ENCODE measurements around the gene BRD7. TPM values are rescaled to one million over a fixed set of nuclear protein-coding genes. Genes with fewer than 3 reads are reported as not detected.

Gene BRD7
- total and polyA plus RNA-seq, 2 of the 13 experiments (the other 11 are each of a cell fraction or from before 2014, with no cell fraction given): 82.3 to 149 TPM

- no peak overlapping the region for H3K27ac ChIP-seq (ENCODE audit: extremely low read length, insufficient read depth, low read length)
- in situ Hi-C loops (cut with HindIII; ENCODE audit: extremely low pct_ligation_motif_present, low pct_unique_long_range_greater_than_20kb): no loop called here
- no peak overlapping the region for H2AFZ ChIP-seq (ENCODE audit: low read length)
- POLR2A ChIA-PET: no interaction called here
- FAIRE-seq (no peak), ATAC-seq (no peak), DNase-seq (ENCODE audit: low spot score) (no peak)
- peaks cover 25% of the 10 kb centered on the region for H3K9me3 ChIP-seq (ENCODE audit: low read length)
- H3K4me3 ChIP-seq (replicated peaks in 1 of 3; ENCODE audit: insufficient read depth in 1 of 3, low read depth in 2 of 3, low read length in 3 of 3): no peak overlapping the region
- H3K27me3 ChIP-seq (ENCODE audit: control insufficient read depth in 1 of 2, insufficient read depth in 2 of 2, low read length in 2 of 2): no peaks in the 10 kb centered on the region; a peak in 1 of 5 replicates
- no peak overlapping the region for H3K4me2 ChIP-seq (ENCODE audit: low read depth, low read length)
- CTCF ChIA-PET (ENCODE audit: low intra/inter-chr PET ratio, low total read pairs): no interaction called here
- TF ChIP-seq SATB2 (CRISPR knock-in tag; IDR thresholded peaks at IDR 0.05): no peak
- peak; percentile 87 for TF ChIP-seq PCBP2 (optimal IDR thresholded peaks at IDR 0.05; ENCODE audit: low read depth, low read length, poor library complexity, severe bottlenecking)
- TF ChIP-seq ATF3 (CRISPR knock-in tag; IDR thresholded peaks at IDR 0.05): no peak
- peak; percentile 40 for TF ChIP-seq HNRNPK (IDR thresholded peaks at IDR 0.05; ENCODE audit: low read depth, low read length, poor library complexity, severe bottlenecking)
- H3K9ac ChIP-seq (ENCODE audit: insufficient read depth, low read depth, low read length): no peak overlapping the region
- no TSS peak for BruUV-seq (replicated peaks)
- no peaks in the 10 kb centered on the region for H3K36me3 ChIP-seq (replicated peaks in 1 of 2; ENCODE audit: control insufficient read depth in 1 of 2, insufficient read depth in 2 of 2, low read length in 2 of 2)
- no peaks in the 10 kb centered on the region for H4K20me1 ChIP-seq (ENCODE audit: insufficient read depth, low read length)
- intact Hi-C loops (cut with micrococcal nuclease; ENCODE audit: unreplicated experiment): no loop called here
- H3K79me2 ChIP-seq (ENCODE audit: insufficient read depth, low read length): no peaks in the 10 kb centered on the region
- H3K4me1 ChIP-seq (ENCODE audit: insufficient read depth, low read length): peaks cover 12% of the 10 kb centered on the region
These were observed 45.4 kb upstream of the BRD7 start for GRCh38 chr16:50414152-50414551.

- H2AFZ ChIP-seq (ENCODE audit: low read length): no peak overlapping the region
- POLR2A ChIA-PET: interaction anchor here (0.6 kb wide), 1 partner anchor 256 kb away, joined by 3 read pairs; no protein-coding TSS in a partner anchor
- no peak for TF ChIP-seq ZNF7 (CRISPR knock-in tag; IDR thresholded peaks at IDR 0.05)
- no peak for TF ChIP-seq ZFAT (CRISPR knock-in tag; conservative IDR thresholded peaks at IDR 0.05)
- no peak for TF ChIP-seq ZNF567 (CRISPR knock-in tag; IDR thresholded peaks at IDR 0.05; ENCODE audit: borderline replicate concordance)
- TF ChIP-seq TARDBP (CRISPR knock-in tag; IDR thresholded peaks at IDR 0.05): no peak
- no peak for TF ChIP-seq ZNF616 (CRISPR knock-in tag; IDR thresholded peaks at IDR 0.05; ENCODE audit: low read depth)
- TF ChIP-seq CEBPG (CRISPR knock-in tag; IDR thresholded peaks at IDR 0.05): peak; percentile 85
- TF ChIP-seq MLX (CRISPR knock-in tag; IDR thresholded peaks at IDR 0.05): no peak
- TF ChIP-seq RARG (CRISPR knock-in tag; IDR thresholded peaks at IDR 0.05; ENCODE audit: low read depth): no peak
- TF ChIP-seq ZNF33A (CRISPR knock-in tag; IDR thresholded peaks at IDR 0.05; ENCODE audit: borderline replicate concordance): no peak
- TF ChIP-seq CEBPB (IDR thresholded peaks at IDR 0.05; ENCODE audit: borderline replicate concordance, low read depth, low read length): peak; percentile 91
- TF ChIP-seq ZNF75D (CRISPR knock-in tag; IDR thresholded peaks at IDR 0.05; ENCODE audit: borderline replicate concordance): no peak
- TF ChIP-seq RNF219 (CRISPR knock-in tag; IDR thresholded peaks at IDR 0.05): no peak
These were observed 42.2 kb upstream of the BRD7 start for GRCh38 chr16:50411034-50411433.

More at GRCh38 chr16:50411034-50411433, 42.2 kb upstream of the BRD7 start:
- H3K36me3 ChIP-seq (replicated peaks in 1 of 2; ENCODE audit: control insufficient read depth in 1 of 2, insufficient read depth in 2 of 2, low read length in 2 of 2): no peaks in the 10 kb centered on the region
- no peak overlapping the region for H3K27ac ChIP-seq (ENCODE audit: extremely low read length, insufficient read depth, low read length)
- H3K4me3 ChIP-seq (replicated peaks in 1 of 3; ENCODE audit: insufficient read depth in 1 of 3, low read depth in 2 of 3, low read length in 3 of 3): no peak overlapping the region
- peaks cover 12% of the 10 kb centered on the region for H3K4me1 ChIP-seq (ENCODE audit: insufficient read depth, low read length)
- no peak overlapping the region for H3K9ac ChIP-seq (ENCODE audit: insufficient read depth, low read depth, low read length)
- CTCF ChIA-PET (ENCODE audit: low intra/inter-chr PET ratio, low total read pairs): no interaction called here
- no peak for DNase-seq (ENCODE audit: low spot score)
- H3K79me2 ChIP-seq (ENCODE audit: insufficient read depth, low read length): no peaks in the 10 kb centered on the region
- ATAC-seq: no peak
- peaks cover 4% of the 10 kb centered on the region for H3K9me3 ChIP-seq (ENCODE audit: low read length)
- 4% methylated on average over 2 of the region's 2 CpGs for WGBS (ENCODE audit: low lambda C conversion rate)
- in situ Hi-C loops (cut with HindIII; ENCODE audit: extremely low pct_ligation_motif_present, low pct_unique_long_range_greater_than_20kb) (no loop called here), intact Hi-C loops (cut with micrococcal nuclease; ENCODE audit: unreplicated experiment) (no loop called here)
- FAIRE-seq: peak; percentile 56
- peaks cover 0 to 5% of the 10 kb centered on the region in 2 experiments; a peak in 2 of 5 replicates for H3K27me3 ChIP-seq (ENCODE audit: control insufficient read depth in 1 of 2, insufficient read depth in 2 of 2, low read length in 2 of 2)
- H4K20me1 ChIP-seq (ENCODE audit: insufficient read depth, low read length): no peaks in the 10 kb centered on the region
- BruUV-seq (replicated peaks): no TSS peak
- H3K4me2 ChIP-seq (ENCODE audit: low read depth, low read length): no peak overlapping the region

All from HepG2 (cell line).